Duodenal mucosa (tissue), 2 donors: ENCODE measurements around the gene FAM131C.
A peak's percentile ranks its signal among the peaks of the same experiment; 100 is the strongest.
"Not testable (repeated sequence)": the region's sequence is repeated elsewhere in the genome, so short reads cannot be mapped to it uniquely, and the experiment has no call there.

Source experiments
- H3K27ac ChIP-seq: one replicate; pipeline ENCODE4 v1.7.0; 2013; ENCODE audit warnings: low read depth, low read length
- H3K27me3 ChIP-seq, 2 donors: one replicate each; pipeline ENCODE4 v1.7.0; 2013; ENCODE audit warnings: low read length in 2 of 2, control low read depth in 1 of 2; ENCODE audit not compliant: insufficient read depth in 2 of 2, control insufficient read depth in 1 of 2
- H3K36me3 ChIP-seq, 2 donors: one replicate each; pipeline ENCODE4 v1.7.0; 2013; ENCODE audit warnings: low read length in 2 of 2, control low read depth in 1 of 2; ENCODE audit not compliant: insufficient read depth in 2 of 2, control insufficient read depth in 1 of 2
- H3K4me1 ChIP-seq, 2 donors: one replicate each; pipeline ENCODE4 v1.7.0; 2013; ENCODE audit warnings: low read length in 2 of 2, control low read depth in 1 of 2; ENCODE audit not compliant: insufficient read depth in 2 of 2, control insufficient read depth in 1 of 2
- H3K4me3 ChIP-seq, 2 donors: one replicate each; pipeline ENCODE4 v1.7.0; 2013; ENCODE audit warnings: low read length in 2 of 2, low read depth in 1 of 2
- H3K9ac ChIP-seq, 2 donors: one replicate each; pipeline ENCODE4 v1.7.0; 2013; ENCODE audit warnings: low read length in 2 of 2, low read depth in 1 of 2
- H3K9me3 ChIP-seq, 2 donors: one replicate each; pipeline ENCODE4 v1.7.0; 2013; ENCODE audit warnings: low read length in 2 of 2, control low read depth in 1 of 2; ENCODE audit not compliant: control insufficient read depth in 1 of 2

FAM131C gene

GRCh38 chr1:16051949-16052348 lies 21.5 kb downstream of the FAM131C start:
- not testable (repeated sequence) for H3K9me3 ChIP-seq, H3K27me3 ChIP-seq, H3K9ac ChIP-seq, H3K4me1 ChIP-seq, H3K4me3 ChIP-seq, H3K36me3 ChIP-seq, H3K27ac ChIP-seq

GRCh38 chr1:16051039-16051438 lies 22.4 kb downstream of the FAM131C start:
- Histone ChIP-seq H3K4me3 (no peak overlapping the region), H3K36me3 (no peaks in the 10 kb centered on the region), H3K27me3 (no peaks in the 10 kb centered on the region), H3K27ac (no peak overlapping the region), H3K4me1 (no peaks in the 10 kb centered on the region), H3K9ac (no peak overlapping the region), H3K9me3 (no peaks in the 10 kb centered on the region)

- Histone ChIP-seq H3K27me3 (no peaks in the 10 kb centered on the region), H3K9me3 (no peaks in the 10 kb centered on the region), H3K4me3 (no peak overlapping the region), H3K36me3 (no peaks in the 10 kb centered on the region), H3K4me1 (no peaks in the 10 kb centered on the region), H3K27ac (no peak overlapping the region), H3K9ac (no peak overlapping the region)
These were observed 23.1 kb downstream of the FAM131C start for GRCh38 chr1:16050328-16050727.

- H3K9me3 ChIP-seq, result no peaks in the 10 kb centered on the region
- H3K9ac ChIP-seq, result no peak overlapping the region
- H3K4me1 ChIP-seq, result no peaks in the 10 kb centered on the region
- no peaks in the 10 kb centered on the region for H3K36me3 ChIP-seq
- H3K27ac ChIP-seq, result no peak overlapping the region
- H3K4me3 ChIP-seq, result peak overlapping the region; percentile 21 to 60
- no peaks in the 10 kb centered on the region for H3K27me3 ChIP-seq
These were observed 24.8 kb downstream of the FAM131C start for GRCh38 chr1:16048573-16049189.

GRCh38 chr1:16047791-16048475 lies 25.5 kb downstream of the FAM131C start:
- Histone ChIP-seq H3K9ac (no peak overlapping the region), H3K4me3 (no peak overlapping the region), H3K9me3 (no peaks in the 10 kb centered on the region), H3K4me1 (no peaks in the 10 kb centered on the region), H3K36me3 (no peaks in the 10 kb centered on the region), H3K27ac (no peak overlapping the region), H3K27me3 (no peaks in the 10 kb centered on the region)

- H3K9me3 ChIP-seq, result no peaks in the 10 kb centered on the region
- H3K4me3 ChIP-seq, result no peak overlapping the region
- no peaks in the 10 kb centered on the region for H3K27me3 ChIP-seq
- no peak overlapping the region for H3K9ac ChIP-seq
- H3K36me3 ChIP-seq, result no peaks in the 10 kb centered on the region
- H3K4me1 ChIP-seq, result no peaks in the 10 kb centered on the region
- no peak overlapping the region for H3K27ac ChIP-seq
These were observed 26.6 kb downstream of the FAM131C start for GRCh38 chr1:16046842-16047241.

GRCh38 chr1:16043950-16044349 lies 29.5 kb downstream of the FAM131C start:
- Histone ChIP-seq H3K27me3 (no peaks in the 10 kb centered on the region), H3K9me3 (no peaks in the 10 kb centered on the region), H3K9ac (no peak overlapping the region), H3K4me3 (no peak overlapping the region), H3K36me3 (no peaks in the 10 kb centered on the region), H3K4me1 (no peaks in the 10 kb centered on the region), H3K27ac (no peak overlapping the region)

GRCh38 chr1:16043521-16043920 lies 29.9 kb downstream of the FAM131C start, which contains the start of gene CLCNKB:
TSS of gene CLCNKB (plus strand) at chr1:16043782. CDS start at chr1:16044493, 711 bp downstream.
- H3K27me3 ChIP-seq, result no peaks in the 10 kb centered on the region
- H3K9ac ChIP-seq, result no peak within 1 kb of the TSS
- no peaks in the 10 kb centered on the region for H3K4me1 ChIP-seq
- H3K27ac ChIP-seq, result no peak within 1 kb of the TSS
- H3K9me3 ChIP-seq, result no peaks in the 10 kb centered on the region
- H3K36me3 ChIP-seq, result no peaks in the 10 kb centered on the region
- H3K4me3 ChIP-seq, result no peak within 1 kb of the TSS

- not testable (repeated sequence) for H3K36me3 ChIP-seq, H3K27ac ChIP-seq, H3K9ac ChIP-seq, H3K27me3 ChIP-seq, H3K4me3 ChIP-seq, H3K9me3 ChIP-seq, H3K4me1 ChIP-seq
These were observed 30.8 kb downstream of the FAM131C start for GRCh38 chr1:16042654-16043053.

GRCh38 chr1:16042096-16042495 lies 31.4 kb downstream of the FAM131C start:
- H3K36me3 ChIP-seq, result no peaks in the 10 kb centered on the region
- no peak overlapping the region for H3K4me3 ChIP-seq
- H3K9me3 ChIP-seq, result no peaks in the 10 kb centered on the region
- H3K27me3 ChIP-seq, result no peaks in the 10 kb centered on the region
- no peak overlapping the region for H3K9ac ChIP-seq
- no peaks in the 10 kb centered on the region for H3K4me1 ChIP-seq
- H3K27ac ChIP-seq, result peak overlapping the region; percentile 3
